ENCODE results near the gene MARCHF6. TPM values are rescaled to one million over a fixed set of nuclear protein-coding genes. Genes with fewer than 3 reads are reported as not detected.
A peak's percentile ranks its signal among the peaks of the same experiment; 100 is the strongest.

The MARCHF6 gene
- polyA plus RNA-seq, 3 donors: 24.0 to 90.1 (median 31.0) TPM

DNA sequence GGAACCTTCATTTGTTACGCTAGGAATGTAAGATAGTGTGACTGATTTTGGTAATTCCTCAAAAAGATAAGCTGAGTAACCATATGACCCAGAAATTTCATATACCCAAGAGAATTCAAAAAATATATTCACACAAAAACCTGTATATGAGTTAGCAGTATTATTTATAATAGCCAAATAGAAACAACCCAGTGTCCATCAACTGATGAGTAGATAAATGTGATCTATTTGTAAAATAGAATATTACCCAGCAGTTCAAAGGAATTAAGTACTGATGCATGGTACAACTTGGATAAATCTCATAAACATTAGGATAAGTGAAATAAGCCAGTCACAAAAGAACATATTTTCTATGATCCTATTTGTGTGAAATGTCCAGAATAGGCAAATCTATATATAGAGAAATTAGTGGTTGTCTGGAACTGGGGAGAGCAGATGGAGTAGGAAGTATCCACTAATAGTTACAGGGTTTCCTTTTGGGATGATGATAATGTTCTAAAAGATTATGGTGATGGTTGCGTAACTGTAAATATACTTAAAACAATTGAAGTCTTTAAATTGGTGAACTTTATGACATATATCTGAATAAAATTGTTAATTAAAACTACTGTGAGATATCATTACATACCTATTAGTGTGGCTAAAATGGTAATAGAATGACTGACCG lies 10.2 kb downstream of the MARCHF6 start:
- Mint-ChIP-seq H3K36me3 (peaks cover 0 to 6% of the 10 kb centered on the region in 2 donors), H3K9me3 (no peaks in the 10 kb centered on the region), H3K27ac (peak overlapping the region in 1 of 7 donors; percentile 52), H3K4me1 (peaks cover 49% of the 10 kb centered on the region), H3K4me3 (no peak overlapping the region), H3K27me3 (ENCODE audit: low read depth in 3 of 3) (peaks cover 0 to 1% (median 0%) of the 10 kb centered on the region in 3 donors)
- no peak overlapping the region for H3K27ac ChIP-seq (ENCODE audit: low read depth in 1 of 2, low read length in 2 of 2)
- TF ChIP-seq CTCF (IDR thresholded peaks at IDR 0.05): no peak
- no CpG with 5 or more reads among the region's 3 CpGs for WGBS (ENCODE audit: insufficient coverage)
- peaks cover 100% of the 10 kb centered on the region for H4K20me1 ChIP-seq (ENCODE audit: insufficient read depth, low read length)
- H2AFZ ChIP-seq (ENCODE audit: insufficient read depth, low read depth, low read length, poor library complexity, severe bottlenecking): no peak overlapping the region
- H3K4me2 ChIP-seq (replicated peaks; ENCODE audit: extremely low read depth, low read length, poor library complexity, severe bottlenecking): no peak overlapping the region
- DNase-seq: no peak
- no peaks in the 10 kb centered on the region for H3K36me3 ChIP-seq (replicated peaks in 1 of 2; ENCODE audit: control insufficient read depth in 1 of 2, insufficient read depth in 2 of 2, low read length in 2 of 2)
- H3K9me3 ChIP-seq (replicated peaks in 1 of 2; ENCODE audit: control insufficient read depth in 1 of 2, insufficient read depth in 1 of 2, low read length in 2 of 2): no peaks in the 10 kb centered on the region
- no peak overlapping the region for H3K4me3 ChIP-seq (replicated peaks in 1 of 3; ENCODE audit: low read depth in 2 of 3, low read length in 3 of 3)
- intact Hi-C loops (cut with micrococcal nuclease): loop anchor here in 1 of 2 donors (5.0 kb wide), 1 partner anchor 81 kb away; no protein-coding TSS in a partner anchor
- peaks cover 100% of the 10 kb centered on the region for H3K79me2 ChIP-seq (ENCODE audit: insufficient read depth, low read length)
- peaks cover 19 to 21% of the 10 kb centered on the region in 2 donors for H3K4me1 ChIP-seq (ENCODE audit: control insufficient read depth in 1 of 2, insufficient read depth in 2 of 2, low read length in 2 of 2)
- H3K27me3 ChIP-seq (ENCODE audit: control insufficient read depth in 2 of 2, insufficient read depth in 2 of 2, low read length in 2 of 2): no peaks in the 10 kb centered on the region
- no peak overlapping the region for H3K9ac ChIP-seq (ENCODE audit: insufficient read depth, low read length, poor library complexity, severe bottlenecking)

GRCh38 chr5:10364186-10364689 lies 10.7 kb downstream of the MARCHF6 start:
- H3K9me3 ChIP-seq (replicated peaks in 1 of 2; ENCODE audit: control insufficient read depth in 1 of 2, insufficient read depth in 1 of 2, low read length in 2 of 2): no peaks in the 10 kb centered on the region
- no peaks in the 10 kb centered on the region for H3K9me3 Mint-ChIP-seq
- no peak overlapping the region for H3K9ac ChIP-seq (ENCODE audit: insufficient read depth, low read length, poor library complexity, severe bottlenecking)
- no peak overlapping the region for H3K4me2 ChIP-seq (replicated peaks; ENCODE audit: extremely low read depth, low read length, poor library complexity, severe bottlenecking)
- peaks cover 52% of the 10 kb centered on the region for H3K4me1 Mint-ChIP-seq
- no peak overlapping the region for H2AFZ ChIP-seq (ENCODE audit: insufficient read depth, low read depth, low read length, poor library complexity, severe bottlenecking)
- H3K27ac Mint-ChIP-seq: peak overlapping the region in 3 of 7 donors; percentile 38 to 79 (median 52)
- H3K4me3 Mint-ChIP-seq: no peak overlapping the region
- H3K36me3 ChIP-seq (replicated peaks in 1 of 2; ENCODE audit: control insufficient read depth in 1 of 2, insufficient read depth in 2 of 2, low read length in 2 of 2): no peaks in the 10 kb centered on the region
- peaks cover 19 to 24% of the 10 kb centered on the region in 2 donors for H3K4me1 ChIP-seq (ENCODE audit: control insufficient read depth in 1 of 2, insufficient read depth in 2 of 2, low read length in 2 of 2)
- H3K27me3 Mint-ChIP-seq (ENCODE audit: low read depth in 3 of 3): peaks cover 0 to 1% (median 0%) of the 10 kb centered on the region in 3 donors
- no peak overlapping the region for H3K27ac ChIP-seq (ENCODE audit: low read depth in 1 of 2, low read length in 2 of 2)
- H4K20me1 ChIP-seq (ENCODE audit: insufficient read depth, low read length): peaks cover 100% of the 10 kb centered on the region
- H3K4me3 ChIP-seq (replicated peaks in 1 of 3; ENCODE audit: low read depth in 2 of 3, low read length in 3 of 3): no peak overlapping the region
- peak; percentile 42 for TF ChIP-seq CTCF (IDR thresholded peaks at IDR 0.05)
- peak in 1 of 3 donors; percentile 24 for DNase-seq
- peaks cover 0 to 8% of the 10 kb centered on the region in 2 donors for H3K36me3 Mint-ChIP-seq
- H3K79me2 ChIP-seq (ENCODE audit: insufficient read depth, low read length): peaks cover 100% of the 10 kb centered on the region
- no peaks in the 10 kb centered on the region for H3K27me3 ChIP-seq (ENCODE audit: control insufficient read depth in 2 of 2, insufficient read depth in 2 of 2, low read length in 2 of 2)
- WGBS (ENCODE audit: insufficient coverage): 60% methylated on average over 1 of the region's 1 CpG
- intact Hi-C loops (cut with micrococcal nuclease): loop anchor here in 1 of 2 donors (5.0 kb wide), 1 partner anchor 82 kb away; no protein-coding TSS in a partner anchor

Measured in CD14-positive monocyte (primary cell).